HG03064 (cell line): Measurements from ENCODE around the gene ARHGEF12.

ENCODE experiments used
- ATAC-seq: cut with Tn5 transposase; IDR thresholded peaks from one replicate; pipeline ENCODE4 v1.9.1; 2021; ENCODE audit warnings: low read depth; ENCODE audit not compliant: unreplicated experiment

The ARHGEF12 gene

DNA sequence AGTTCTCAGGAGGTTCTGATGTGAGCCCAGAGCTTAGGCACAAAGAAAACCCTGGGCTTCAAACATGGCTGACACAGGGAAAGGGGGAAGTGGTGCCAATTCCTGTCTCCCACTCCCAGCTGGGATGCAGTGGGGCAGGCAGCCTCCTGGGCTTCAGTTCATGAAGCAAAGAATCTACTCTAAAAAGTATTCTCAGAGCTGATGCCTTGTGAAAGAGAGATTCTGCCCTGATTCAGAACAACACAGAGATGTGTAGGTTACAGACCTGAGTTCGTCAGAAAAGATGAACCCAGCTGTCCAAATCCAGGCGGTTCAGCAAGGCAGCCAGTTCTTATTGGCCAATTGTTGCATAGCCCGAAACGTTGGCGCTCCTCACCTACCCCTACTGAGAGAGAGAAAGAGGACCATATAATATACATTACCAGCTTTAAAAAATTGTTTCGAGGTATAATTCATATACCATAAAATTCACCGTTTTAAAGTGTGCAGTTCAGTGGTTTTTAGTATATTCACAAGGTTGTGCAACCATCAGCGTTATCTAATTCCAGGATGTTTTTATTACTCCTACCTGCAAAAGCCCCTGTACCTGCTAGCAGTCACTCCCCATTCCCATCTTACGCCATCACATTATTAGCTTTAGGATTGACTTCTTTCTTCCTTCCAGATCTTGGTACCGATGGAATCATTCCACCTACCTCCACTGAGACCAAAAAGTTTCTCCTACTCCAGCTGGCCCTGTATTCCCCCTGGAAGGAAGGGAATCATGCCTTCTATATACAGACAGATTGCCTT lies 18.3 kb upstream of the ARHGEF12 start:
- no peak for ATAC-seq

DNA sequence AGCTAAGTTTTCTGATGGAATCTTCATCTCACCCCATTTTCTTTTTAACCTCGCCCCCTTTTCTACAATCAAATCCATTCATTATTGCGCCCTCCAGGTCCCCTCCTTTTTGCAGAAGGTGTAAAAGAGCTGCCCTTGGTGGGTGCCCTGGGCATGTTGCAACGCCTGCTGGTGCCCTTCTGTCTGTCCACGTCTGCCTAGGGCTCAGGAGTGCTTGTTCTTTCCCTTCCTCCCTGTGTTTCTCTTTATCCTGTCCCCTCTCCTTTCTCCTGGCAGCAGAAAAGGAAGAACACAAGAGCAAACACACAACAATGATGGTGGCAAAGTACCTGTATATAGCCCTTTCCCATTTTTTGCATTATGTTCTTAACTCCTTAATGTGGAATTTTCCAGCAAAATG lies 17.3 kb upstream of the ARHGEF12 start:
- no peak for ATAC-seq

DNA sequence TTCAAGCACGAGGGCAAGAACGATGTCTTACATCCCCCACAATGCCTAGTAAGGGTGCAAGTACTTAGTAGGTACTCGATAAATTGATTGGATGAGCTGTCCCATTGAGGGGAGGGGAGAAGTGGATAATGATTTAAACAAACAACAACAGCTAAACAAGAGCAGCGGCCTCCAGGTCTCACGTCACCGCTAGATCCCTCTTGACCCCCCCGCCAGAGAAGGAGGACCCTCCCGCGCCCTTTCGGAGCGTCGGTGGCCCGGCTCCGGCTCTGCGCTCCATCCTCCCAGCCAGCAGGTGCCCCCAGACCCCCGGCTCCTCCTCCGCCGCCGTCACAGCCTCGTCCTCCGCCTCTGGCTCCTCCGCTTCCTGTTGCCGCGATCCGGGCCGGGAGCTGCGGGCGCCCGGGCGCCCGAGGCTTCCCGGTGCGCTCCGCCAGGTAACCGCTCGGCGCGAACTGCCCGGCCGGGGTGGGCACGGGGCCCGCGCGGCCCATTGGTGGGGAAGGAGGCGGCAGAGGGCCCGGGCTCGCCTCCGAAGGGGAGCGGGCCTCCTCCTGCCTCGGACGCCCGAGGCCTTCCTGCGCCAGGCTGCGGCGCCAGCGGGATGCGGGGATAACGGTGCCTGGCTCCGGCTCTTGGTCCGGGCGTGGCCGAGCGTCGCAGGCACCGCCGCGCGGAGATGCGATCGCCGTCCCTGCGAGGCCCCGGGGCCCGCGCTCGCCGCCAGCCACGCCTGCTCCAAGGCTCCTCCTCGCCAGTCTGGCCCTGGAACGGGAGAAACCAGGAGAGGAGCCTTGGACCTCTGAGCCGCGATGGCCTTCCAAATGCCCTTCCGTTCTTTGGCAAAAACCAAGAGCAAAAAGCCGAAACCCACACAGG lies 11.0 kb upstream of the ARHGEF12 start, which contains the start of gene TLCD5:
Gene TLCD5, plus strand, starts transcription at position 368 of the 879 bp plus-strand sequence. CDS start 2,143 bp downstream, outside the sequence.
- peak; percentile 69 for ATAC-seq

GRCh38 chr11:120326228-120326627 lies 10.0 kb upstream of the ARHGEF12 start:
- ATAC-seq: no peak

GRCh38 chr11:120326845-120327281 lies 9.3 kb upstream of the ARHGEF12 start:
- no peak for ATAC-seq

- ATAC-seq: no peak
Measured at GRCh38 chr11:120327311-120327710, 8.9 kb upstream of the ARHGEF12 start.

DNA sequence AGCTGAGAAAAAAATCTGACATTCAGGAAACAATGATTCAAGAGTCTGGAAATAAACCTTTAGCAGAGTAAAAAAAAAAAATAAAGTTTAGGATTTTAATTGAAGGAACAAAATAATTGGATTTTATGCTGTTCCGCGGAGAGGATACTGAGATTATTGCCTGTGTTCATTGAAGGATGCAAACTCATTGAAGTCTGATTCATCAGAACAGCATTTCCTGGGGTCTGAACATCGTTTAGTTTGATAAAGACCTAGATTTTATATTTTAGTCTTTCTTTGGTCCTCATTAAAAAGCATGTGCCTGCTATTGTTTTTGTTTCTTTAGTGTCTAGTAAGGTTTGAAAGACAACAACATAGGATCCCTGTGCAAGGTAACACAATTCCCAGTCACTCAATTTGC lies 6.7 kb upstream of the ARHGEF12 start:
- no peak for ATAC-seq

DNA sequence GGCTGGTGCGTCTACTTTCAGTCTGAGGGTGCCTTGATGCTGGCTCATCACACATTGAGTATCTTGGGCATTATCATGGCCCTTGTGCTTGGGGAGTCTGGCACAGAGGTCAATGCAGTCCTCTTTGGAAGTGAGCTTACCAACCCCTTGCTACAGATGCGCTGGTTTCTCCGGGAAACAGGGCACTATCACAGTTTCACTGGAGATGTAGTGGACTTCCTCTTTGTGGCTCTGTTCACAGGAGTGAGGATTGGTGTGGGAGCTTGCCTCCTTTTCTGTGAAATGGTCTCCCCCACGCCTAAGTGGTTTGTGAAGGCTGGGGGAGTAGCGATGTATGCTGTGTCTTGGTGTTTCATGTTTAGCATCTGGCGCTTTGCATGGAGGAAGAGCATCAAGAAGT lies 6.2 kb upstream of the ARHGEF12 start:
- ATAC-seq: no peak

- ATAC-seq: no peak
Measured at GRCh38 chr11:120331301-120331996, 4.8 kb upstream of the ARHGEF12 start.

DNA sequence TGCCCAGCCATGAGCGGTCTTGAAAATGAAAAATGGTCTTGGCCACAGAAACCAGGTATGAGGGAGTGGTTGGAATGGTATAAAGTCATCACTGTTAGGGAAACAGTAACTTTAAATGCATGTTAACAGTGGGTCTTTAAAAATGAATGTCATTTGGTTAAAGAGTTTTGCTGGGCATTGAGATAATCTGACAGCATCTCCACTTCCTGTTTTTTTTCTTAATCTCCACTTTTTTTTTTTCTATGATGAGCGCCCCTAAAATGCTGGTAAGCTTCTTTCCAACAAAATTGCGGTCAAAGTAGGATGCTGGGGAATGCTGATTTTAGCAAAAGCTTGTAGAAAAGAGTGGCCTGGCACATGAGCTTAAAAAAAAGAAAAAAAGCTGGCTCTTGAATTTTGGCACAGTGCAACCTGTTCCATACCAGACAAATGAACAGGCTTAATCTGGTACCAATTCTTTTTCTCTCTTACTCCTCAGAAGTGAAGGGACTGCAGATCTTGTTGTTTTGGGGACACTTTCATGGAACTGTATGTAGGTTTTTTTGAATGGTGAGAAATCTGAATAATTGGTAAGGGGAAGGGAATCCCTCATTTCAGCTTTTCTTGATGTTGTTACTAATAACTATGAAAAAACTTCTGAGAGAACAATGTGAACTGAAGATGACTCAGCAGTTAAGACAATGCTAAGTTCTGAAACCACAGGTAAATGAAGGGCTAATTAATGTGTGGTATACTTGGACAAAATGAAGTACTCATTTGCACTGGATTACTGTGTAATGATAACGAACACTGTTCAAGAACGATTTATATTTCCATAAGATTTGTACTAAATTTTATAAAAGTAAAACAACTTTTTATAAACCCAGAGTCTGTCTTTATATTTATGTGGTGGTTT lies 3.1 kb upstream of the ARHGEF12 start:
- no peak for ATAC-seq

DNA sequence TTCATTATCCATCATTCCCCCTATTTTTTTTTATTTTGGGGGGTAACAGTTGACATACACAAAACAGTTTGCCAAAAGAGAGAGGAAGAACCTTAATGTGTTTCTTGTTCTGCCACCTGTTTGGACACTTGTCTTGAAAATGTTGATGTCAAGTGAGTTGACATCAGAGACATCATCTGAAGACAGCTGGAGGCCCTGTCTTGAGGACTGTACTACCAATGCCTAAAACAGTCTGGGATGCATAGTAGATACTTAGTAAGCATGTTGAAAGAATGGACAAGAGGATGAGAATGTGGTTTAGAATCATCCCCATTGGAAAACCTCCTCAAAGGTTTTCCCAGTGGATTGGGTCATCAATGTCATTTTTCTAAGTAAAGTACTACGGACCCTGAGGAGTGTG lies 2.4 kb upstream of the ARHGEF12 start:
- ATAC-seq: no peak

GRCh38 chr11:120334332-120334731 lies 1.9 kb upstream of the ARHGEF12 start:
- ATAC-seq: no peak

DNA sequence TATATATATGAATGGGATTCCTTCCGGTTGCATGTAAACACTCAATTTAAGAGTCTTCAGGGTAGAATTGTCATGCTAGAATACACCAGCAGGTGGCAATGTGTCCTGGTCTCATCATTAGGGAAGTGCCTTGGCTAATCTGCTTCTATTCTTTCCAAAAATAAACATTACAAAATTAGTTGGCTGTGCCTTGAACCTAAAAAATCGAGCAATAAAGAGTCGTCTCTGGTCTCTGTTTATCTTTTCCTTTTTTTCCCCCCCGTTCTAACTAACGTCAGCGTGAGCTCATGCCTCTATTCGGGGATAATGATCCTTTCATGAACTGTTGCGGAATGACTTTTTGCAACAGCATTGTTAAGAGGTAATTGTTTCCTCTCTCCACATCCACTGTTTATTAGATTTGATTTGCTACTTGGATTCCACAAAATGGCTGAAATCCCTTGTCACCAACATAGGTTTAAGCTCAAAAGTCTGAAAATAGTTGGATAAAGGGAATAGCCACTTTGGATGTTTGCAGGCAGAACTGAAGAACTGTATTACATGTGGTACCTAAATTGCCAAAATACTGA lies 1.2 kb upstream of the ARHGEF12 start:
- ATAC-seq: no peak

DNA sequence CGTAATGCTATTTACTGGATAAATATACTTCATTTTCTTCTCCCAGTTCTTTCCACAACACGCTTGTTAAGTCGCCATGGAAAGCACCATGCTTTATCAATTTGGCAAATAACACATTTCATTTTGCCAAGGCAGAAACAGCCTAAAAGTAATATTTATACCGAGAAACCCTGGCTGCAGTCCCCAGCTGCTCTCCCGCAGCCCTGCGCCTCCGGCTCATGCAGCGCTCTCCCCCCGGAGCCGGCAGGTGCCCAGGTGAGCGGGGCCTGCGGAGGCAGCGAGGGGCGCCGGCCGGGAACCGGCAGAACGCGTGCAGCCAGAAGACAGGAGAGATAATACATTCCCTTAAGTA lies 681 bp upstream of the ARHGEF12 start:
- ATAC-seq: peak; percentile 30

DNA sequence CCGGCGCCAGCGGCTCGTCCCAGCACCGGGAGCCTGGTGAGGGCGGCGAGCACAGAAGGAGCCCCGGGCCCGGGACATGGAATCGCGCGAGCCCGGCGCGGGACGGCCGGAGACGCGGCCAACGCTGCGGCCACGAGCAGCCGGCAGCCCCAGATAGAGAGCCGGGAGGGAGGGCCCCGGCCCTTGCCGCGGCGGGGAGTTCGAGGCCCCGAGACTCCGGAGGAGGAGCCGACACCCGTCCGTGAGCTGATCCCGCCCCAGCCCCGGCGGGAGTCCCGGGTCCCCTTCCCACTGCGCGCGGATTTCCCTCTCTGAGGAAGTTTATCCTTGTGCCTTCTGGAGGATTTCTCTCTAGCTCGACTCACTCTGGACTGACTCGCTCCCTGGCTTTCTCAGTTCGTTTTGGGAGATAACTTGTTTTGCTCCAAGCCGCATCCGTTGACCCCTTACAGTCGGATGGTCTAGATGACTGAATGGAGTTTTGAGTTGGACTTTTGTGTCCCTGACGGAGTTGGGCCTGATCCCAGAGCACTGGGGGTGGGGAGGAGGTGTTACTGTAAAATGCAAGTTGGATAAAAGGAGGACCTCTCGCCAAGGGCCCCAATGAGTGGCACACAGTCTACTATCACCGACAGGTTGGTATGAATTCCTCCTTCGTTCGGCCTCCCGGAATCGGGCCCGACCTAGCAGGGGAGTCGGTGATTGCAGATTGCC lies 585 bp downstream of the ARHGEF12 start:
- no peak for ATAC-seq

DNA sequence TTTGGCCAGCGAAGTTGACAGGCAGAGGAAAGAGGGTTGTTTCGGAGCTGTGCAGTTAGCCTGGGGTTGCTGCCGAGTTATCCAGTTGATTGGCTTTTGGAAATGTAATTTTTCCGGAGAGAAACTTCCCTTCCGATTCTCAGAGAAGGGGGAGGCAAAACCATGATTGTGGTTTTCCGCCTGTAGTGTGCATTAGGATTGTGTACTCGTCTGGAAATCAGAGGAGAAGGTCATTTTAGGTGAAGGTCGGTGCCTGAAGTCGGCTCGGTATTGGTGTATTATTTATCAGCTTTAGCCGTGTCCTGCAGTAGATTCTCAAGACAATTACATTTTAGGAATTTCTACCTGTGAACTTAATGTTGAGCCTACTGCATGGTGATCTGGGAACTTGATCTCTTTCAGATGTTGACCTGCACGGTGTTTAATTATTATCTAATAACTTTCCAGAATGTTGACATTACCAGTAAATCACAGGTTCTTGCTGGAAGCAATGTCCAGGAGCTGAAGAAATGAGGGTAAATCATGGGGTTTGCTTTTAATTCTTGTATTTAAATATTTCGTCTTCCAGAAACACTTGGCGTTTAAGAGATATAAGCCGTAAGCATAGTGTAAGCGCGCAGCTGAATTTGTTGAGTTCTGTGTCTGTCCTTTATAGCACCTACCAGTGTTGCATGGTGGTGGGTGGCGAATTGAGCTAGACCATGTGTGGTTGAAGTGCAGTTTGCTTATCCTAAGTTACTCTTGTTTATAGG lies 1.3 kb downstream of the ARHGEF12 start:
- ATAC-seq: no peak

GRCh38 chr11:120338107-120338933 lies 2.1 kb downstream of the ARHGEF12 start:
- no peak for ATAC-seq
